A549 (cell line): ENCODE data around the gene CBX3. TPM values are rescaled to one million over a fixed set of nuclear protein-coding genes. Genes with fewer than 3 reads are reported as not detected.

ENCODE experiments used
- ATAC-seq, 2 experiments: fragments of 200-7000 bp in 1 of 2; fragments of >200 bp in 1 of 2; cut with Nextera tagmentation in 1 of 2; cut with Tn5 transposase in 1 of 2; 3 replicates each; pipeline versions ENCODE4 v1.8.0 to v1.9.1; 2018 to 2020; ENCODE audit warnings: mild to moderate bottlenecking in 1 of 2, moderate library complexity in 1 of 2
- CTCF ChIA-PET: fragments of 300-600 bp; sonication (Branson Sonifier 250); formaldehyde crosslinking; extraction: SDS; loops from one replicate; lab custom pipeline; 2021; ENCODE audit warnings: antibody characterized with exemption, inconsistent platforms; lab: Yijun Ruan, JAX
- POLR2A ChIA-PET: fragments of 350-600 bp; formaldehyde crosslinking; extraction: SDS; loops from one replicate; lab custom pipeline; 2021; ENCODE audit warnings: antibody characterized with exemption, inconsistent platforms; lab: Yijun Ruan, JAX
- DNase-seq, 2 experiments: peaks; one replicate each; pipeline versions ENCODE4 v3.0.0 to v3.0.0-alpha.2; 2011 to 2016; ENCODE audit warnings: low read depth in 1 of 2, low spot score in 1 of 2
- FAIRE-seq: peaks from 2 replicates; lab custom pipeline; 2011; peaks lifted over from hg19 to GRCh38; lab: Jason Lieb, UNC
- H3K27ac ChIP-seq, 2 experiments: fragments of >200 bp; sonication (Bioruptor Twin); formaldehyde crosslinking; 3 replicates each; pipeline ENCODE4 v1.5.1; 2016 to 2017
- H3K4me1 ChIP-seq: fragments of >200 bp; sonication (Bioruptor Twin); formaldehyde crosslinking; 3 replicates; pipeline ENCODE4 v1.6.1; 2016
- H3K4me2 ChIP-seq: fragments of >200 bp; sonication (Bioruptor Twin); formaldehyde crosslinking; 3 replicates; pipeline ENCODE4 v1.6.1; 2016
- H3K4me3 ChIP-seq: fragments of >200 bp; sonication (Bioruptor Twin); formaldehyde crosslinking; 3 replicates; pipeline ENCODE4 v1.5.1; 2016
- H3K9me3 ChIP-seq: fragments of >200 bp; sonication (Bioruptor Twin); formaldehyde crosslinking; 3 replicates; pipeline ENCODE4 v1.6.1; 2016
- BCL3 ChIP-seq: fragments of >200 bp; sonication (Bioruptor Twin); formaldehyde crosslinking; IDR thresholded peaks from 3 replicates; pipeline ENCODE4 v1.6.1; 2016
- CEBPB ChIP-seq, 2 experiments: fragments of >200 bp in 1 of 2; sonication (Bioruptor Twin) in 1 of 2; formaldehyde crosslinking in 1 of 2; IDR thresholded peaks; 2 replicates each; pipeline ENCODE4 v1.6.1; 2012 to 2016
- CTCF ChIP-seq: fragments of >200 bp; sonication (Bioruptor Twin); formaldehyde crosslinking; IDR thresholded peaks from 3 replicates; pipeline ENCODE4 v1.5.1; 2016
- E2F6 ChIP-seq: IDR thresholded peaks from 2 replicates; pipeline ENCODE4 v1.6.1; 2012; ENCODE audit warnings: low read depth, borderline replicate concordance
- EP300 ChIP-seq, 2 experiments: fragments of >200 bp; sonication (Bioruptor Twin); formaldehyde crosslinking; IDR thresholded peaks; 2 replicates in 1 of 2; 3 replicates in 1 of 2; pipeline ENCODE4 v1.6.1; 2016 to 2017
- FOSL2 ChIP-seq, 2 experiments: fragments of 450-650 bp in 1 of 2; fragments of >200 bp in 1 of 2; sonication (Bioruptor Twin) in 1 of 2; formaldehyde crosslinking; IDR thresholded peaks; 2 replicates each; pipeline versions ENCODE4 v1.5.0 to v1.6.1; 2016 to 2020; ENCODE audit warnings: mild to moderate bottlenecking in 1 of 2, moderate library complexity in 1 of 2
- GATA3 ChIP-seq: IDR thresholded peaks from 2 replicates; pipeline ENCODE4 v1.6.1; 2012; ENCODE audit warnings: borderline replicate concordance
- HES2 ChIP-seq: fragments of >200 bp; sonication (Bioruptor Twin); formaldehyde crosslinking; IDR thresholded peaks from 2 replicates; pipeline ENCODE4 v1.6.1; 2016
- HOXA7 ChIP-seq: fragments of 250-450 bp; sonication (Bioruptor Pico); IDR thresholded peaks from 2 replicates; pipeline ENCODE4 v1.5.0; 2020; ENCODE audit warnings: mild to moderate bottlenecking, moderate library complexity
- HOXB13 ChIP-seq: fragments of 250-450 bp; sonication (Bioruptor Pico); IDR thresholded peaks from 2 replicates; pipeline ENCODE4 v1.5.0; 2020; ENCODE audit warnings: low read depth, mild to moderate bottlenecking, moderate library complexity
- JUNB ChIP-seq: fragments of >200 bp; sonication (Bioruptor Twin); formaldehyde crosslinking; IDR thresholded peaks from 2 replicates; pipeline ENCODE4 v1.6.1; 2016
- MAFK ChIP-seq: fragments of 450-650 bp; IDR thresholded peaks from 2 replicates; pipeline ENCODE4 v1.6.1; 2014; ENCODE audit not compliant: partially characterized antibody
- MAX ChIP-seq: IDR thresholded peaks from 2 replicates; pipeline ENCODE4 v1.6.1; 2012
- MAZ ChIP-seq: fragments of 150-350 bp; IDR thresholded peaks from 2 replicates; pipeline ENCODE4 v1.6.1; 2014; ENCODE audit warnings: antibody characterized with exemption, low read depth, low read length, borderline replicate concordance
- MYC ChIP-seq: IDR thresholded peaks from 2 replicates; pipeline ENCODE4 v1.6.1; 2012; ENCODE audit warnings: mild to moderate bottlenecking, inconsistent platforms, low read length, improper control_type of control experiment, borderline replicate concordance
- NR3C1 ChIP-seq: fragments of >200 bp; sonication (Bioruptor Twin); formaldehyde crosslinking; IDR thresholded peaks from 3 replicates; pipeline ENCODE4 v1.6.1; 2017
- PBX3 ChIP-seq: IDR thresholded peaks from 2 replicates; pipeline ENCODE4 v1.6.1; 2012
- PHF8 ChIP-seq: fragments of 200-600 bp; sonication (generic); IDR thresholded peaks from 2 replicates; pipeline ENCODE4 v1.6.1; 2016; ENCODE audit warnings: low read depth, mild to moderate bottlenecking, antibody characterized with exemption, moderate library complexity, borderline replicate concordance
- POLR2AphosphoS2 ChIP-seq: conservative IDR thresholded peaks from 2 replicates; pipeline ENCODE4 v1.6.1; 2012; ENCODE audit warnings: low read length, improper control_type of control experiment, inconsistent platforms
- RARB ChIP-seq: fragments of 250-450 bp; sonication (Bioruptor Pico); IDR thresholded peaks from 2 replicates; pipeline ENCODE4 v1.8.0; 2021; ENCODE audit warnings: mild to moderate bottlenecking, moderate library complexity
- REST ChIP-seq: fragments of 200-600 bp; sonication (generic); IDR thresholded peaks from 2 replicates; pipeline ENCODE4 v1.6.1; 2016; ENCODE audit warnings: antibody characterized with exemption, mild to moderate bottlenecking, moderate library complexity
- SREBF2 ChIP-seq: fragments of 450-650 bp; IDR thresholded peaks from 2 replicates; pipeline ENCODE4 v1.6.1; 2014; ENCODE audit warnings: mild to moderate bottlenecking, moderate library complexity
- TP53 ChIP-seq: fragments of 250-450 bp; sonication (Bioruptor Pico); IDR thresholded peaks from 2 replicates; pipeline ENCODE4 v1.5.0; 2021; ENCODE audit warnings: mild to moderate bottlenecking, moderate library complexity
- ZNF302 ChIP-seq: fragments of 250-450 bp; sonication (Bioruptor Pico); IDR thresholded peaks from 2 replicates; pipeline ENCODE4 v1.9.0; 2021; ENCODE audit warnings: inconsistent platforms, mild to moderate bottlenecking, moderate library complexity
- WGBS: methylation state at CpG from one replicate; pipeline ENCODE4 v1.1.6; 2017; ENCODE audit errors: missing lambda C conversion rate; 5-methylcytosine and 5-hydroxymethylcytosine counted together
- polyA plus RNA-seq, 4 experiments: library from polyadenylated mRNA; depleted of rRNA in 3 of 4; stranded (reverse); fragments of >200 nt; fragmentation: RNase III in 1 of 4; extraction: RNeasy Plus Mini Kit Qiagen cat#74134 plus additional on column Dnase treatment in 1 of 4; gene quantifications; 2 replicates in 3 of 4; 3 replicates in 1 of 4; pipeline ENCODE4 v1.2.3, GENCODE V29; 2011 to 2017

CBX3 gene
- polyA plus RNA-seq, 2 of the 4 experiments (the other 2 are of a cell fraction) = 275 to 288 TPM

- H3K9me3 ChIP-seq = no peaks in the 10 kb centered on the region
- POLR2A ChIA-PET = no interaction called here
- ATAC-seq = no peak
- no peak overlapping the region for H3K4me2 ChIP-seq
- H3K27ac ChIP-seq = no peak overlapping the region
- FAIRE-seq = no peak
- H3K4me3 ChIP-seq = no peak overlapping the region
- no peak for DNase-seq
- peaks cover 19% of the 10 kb centered on the region; the same call in 2 of the 3 replicates for H3K4me1 ChIP-seq
- no peak for TF ChIP-seq MAX
- TF ChIP-seq GATA3 = no peak
- no peak for TF ChIP-seq HOXA7
- no peak for TF ChIP-seq EP300 (IDR thresholded peaks at IDR 0.05)
- TF ChIP-seq E2F6 = no peak
- no peak for TF ChIP-seq MAZ
- no peak for TF ChIP-seq SREBF2
- TF ChIP-seq PHF8 = no peak
- no peak for TF ChIP-seq CEBPB (IDR thresholded peaks at IDR 0.05)
- no peak for TF ChIP-seq RARB (CRISPR knock-in tag)
- CTCF ChIA-PET = interaction anchor here (1.9 kb wide), 1 partner anchor 38 kb away, joined by 5 read pairs; no protein-coding TSS in a partner anchor
- WGBS = 78% methylated on average over 2 of the region's 2 CpGs
These were observed 42.3 kb upstream of the CBX3 start for GRCh38 chr7:26159243-26159642.

- H3K27ac ChIP-seq = no peak overlapping the region
- H3K4me2 ChIP-seq = no peak overlapping the region
- FAIRE-seq = no peak
- DNase-seq = no peak
- WGBS = 85% methylated on average over 2 of the region's 2 CpGs
- CTCF ChIA-PET = interaction anchor here (0.6 to 3.5 kb wide), 6 partner anchors 8 to 159 kb away, joined by 3 to 16 read pairs (median 4); no protein-coding TSS in a partner anchor
- TF ChIP-seq MYC = no peak
- TF ChIP-seq MAFK = no peak
- TF ChIP-seq TP53 (CRISPR knock-in tag) = no peak
- no peak for TF ChIP-seq CTCF
- no peak for TF ChIP-seq HOXB13
- TF ChIP-seq NR3C1 = no peak
- TF ChIP-seq, all 56 proteins: peak for 0
- Histone ChIP-seq H3K4me1 (peaks cover 11% of the 10 kb centered on the region; the same call in 2 of the 3 replicates), H3K4me3 (no peak overlapping the region), H3K9me3 (no peaks in the 10 kb centered on the region)
- no peak for ATAC-seq
- POLR2A ChIA-PET = interaction anchor here (0.6 to 1.2 kb wide), 3 partner anchors 9 to 29 kb away, joined by 3 to 4 read pairs (median 4); partner anchors contain the start of gene NFE2L3
These were observed 40.6 kb upstream of the CBX3 start for GRCh38 chr7:26160896-26161295.

GRCh38 chr7:26162431-26162830, 39.1 kb upstream of the CBX3 start:
- no peaks in the 10 kb centered on the region for H3K4me1 ChIP-seq
- H3K4me3 ChIP-seq = no peak overlapping the region
- 86% methylated on average over 2 of the region's 2 CpGs for WGBS
- FAIRE-seq = no peak
- no peak overlapping the region for H3K4me2 ChIP-seq
- no peak for TF ChIP-seq REST
- TF ChIP-seq HES2 = no peak
- no peak for TF ChIP-seq ZNF302 (CRISPR knock-in tag)
- TF ChIP-seq FOSL2 (IDR thresholded peaks at IDR 0.05) = no peak
- no peak for TF ChIP-seq FOSL2 (CRISPR knock-in tag; IDR thresholded peaks at IDR 0.05)
- no peak for TF ChIP-seq BCL3
- TF ChIP-seq MAFK = no peak
- no peak for TF ChIP-seq PBX3
- no peak for TF ChIP-seq JUNB
- no peak for TF ChIP-seq PHF8
- TF ChIP-seq POLR2AphosphoS2 = no peak
- TF ChIP-seq, all 56 proteins: peak for 0
- ChIA-PET CTCF (interaction anchor here (0.6 to 3.5 kb wide), 4 partner anchors 34 to 217 kb away, joined by 3 to 16 read pairs (median 3); no protein-coding TSS in a partner anchor), POLR2A (no interaction called here)
- no peak for ATAC-seq
- Histone ChIP-seq H3K27ac (no peak overlapping the region), H3K9me3 (no peaks in the 10 kb centered on the region)
- no peak for DNase-seq
